ENCODE results near the gene RDX.

DNA sequence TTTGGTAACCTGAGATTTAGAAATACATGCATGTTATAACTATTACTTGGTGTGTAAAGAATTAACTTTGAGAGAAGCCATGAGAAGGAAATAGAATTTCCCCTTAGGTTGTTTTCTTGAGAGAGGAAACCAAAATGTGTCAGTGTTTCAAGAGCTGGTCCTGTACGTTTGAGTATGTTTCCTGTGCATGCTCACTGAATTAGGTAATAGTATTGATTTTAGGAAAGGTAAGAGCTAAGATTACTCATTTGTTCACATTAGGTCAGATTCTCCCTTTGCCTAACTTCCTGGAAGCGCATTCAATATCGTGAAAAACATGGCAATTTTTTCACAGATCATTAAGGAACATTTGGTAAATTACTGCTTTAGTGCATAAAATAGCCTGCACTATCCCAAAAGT is 49.3 kb upstream of the RDX start:
- TF ChIP-seq, protein P1, sequence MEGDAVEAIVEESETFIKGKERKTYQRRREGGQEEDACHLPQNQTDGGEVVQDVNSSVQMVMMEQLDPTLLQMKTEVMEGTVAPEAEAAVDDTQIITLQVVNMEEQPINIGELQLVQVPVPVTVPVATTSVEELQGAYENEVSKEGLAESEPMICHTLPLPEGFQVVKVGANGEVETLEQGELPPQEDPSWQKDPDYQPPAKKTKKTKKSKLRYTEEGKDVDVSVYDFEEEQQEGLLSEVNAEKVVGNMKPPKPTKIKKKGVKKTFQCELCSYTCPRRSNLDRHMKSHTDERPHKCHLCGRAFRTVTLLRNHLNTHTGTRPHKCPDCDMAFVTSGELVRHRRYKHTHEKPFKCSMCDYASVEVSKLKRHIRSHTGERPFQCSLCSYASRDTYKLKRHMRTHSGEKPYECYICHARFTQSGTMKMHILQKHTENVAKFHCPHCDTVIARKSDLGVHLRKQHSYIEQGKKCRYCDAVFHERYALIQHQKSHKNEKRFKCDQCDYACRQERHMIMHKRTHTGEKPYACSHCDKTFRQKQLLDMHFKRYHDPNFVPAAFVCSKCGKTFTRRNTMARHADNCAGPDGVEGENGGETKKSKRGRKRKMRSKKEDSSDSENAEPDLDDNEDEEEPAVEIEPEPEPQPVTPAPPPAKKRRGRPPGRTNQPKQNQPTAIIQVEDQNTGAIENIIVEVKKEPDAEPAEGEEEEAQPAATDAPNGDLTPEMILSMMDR (IDR thresholded peaks at IDR 0.05): no peak
- TF ChIP-seq EZH2 (IDR thresholded peaks at IDR 0.05; ENCODE audit: borderline replicate concordance, insufficient read depth, low read depth, low read length, poor library complexity, severe bottlenecking): no peak
